Smooth muscle cell (in vitro differentiated cells): ENCODE measurements around the gene ZNF738. TPM values are rescaled to one million over a fixed set of nuclear protein-coding genes. Genes with fewer than 3 reads are reported as not detected.
"Not testable (repeated sequence)": the region's sequence is repeated elsewhere in the genome, so short reads cannot be mapped to it uniquely, and the experiment has no call there.

Source experiments
- DNase-seq: peaks from one replicate; lab custom pipeline; 2025; ENCODE audit not compliant: unreplicated experiment; lab: John Stamatoyannopoulos, UW
- H2AFZ ChIP-seq: fragments of 200-600 bp; sonication (generic); 2 replicates; pipeline ENCODE4 v1.6.0; 2016; ENCODE audit warnings: antibody characterized with exemption, low read depth, mild to moderate bottlenecking
- H3F3A ChIP-seq: fragments of 200-600 bp; sonication (generic); 2 replicates; pipeline ENCODE4 v1.6.0; 2017; ENCODE audit warnings: antibody characterized with exemption, low read depth
- H3K27ac ChIP-seq: fragments of 200-600 bp; sonication (generic); 2 replicates; pipeline ENCODE4 v1.5.1; 2016; ENCODE audit warnings: low read depth, mild to moderate bottlenecking
- H3K27me3 ChIP-seq: fragments of 200-600 bp; sonication (generic); 2 replicates; pipeline ENCODE4 v1.6.1; 2016; ENCODE audit warnings: low read depth, mild to moderate bottlenecking
- H3K36me3 ChIP-seq: fragments of 200-600 bp; sonication (generic); 2 replicates; pipeline ENCODE4 v1.5.1; 2016; ENCODE audit warnings: low read depth
- H3K4me1 ChIP-seq: fragments of 200-600 bp; sonication (generic); 2 replicates; pipeline ENCODE4 v1.5.1; 2016; ENCODE audit warnings: low read depth
- H3K4me2 ChIP-seq: fragments of 200-600 bp; sonication (generic); 2 replicates; pipeline ENCODE4 v1.6.0; 2016; ENCODE audit warnings: mild to moderate bottlenecking
- H3K4me3 ChIP-seq: fragments of 200-600 bp; sonication (generic); 2 replicates; pipeline ENCODE4 v1.5.1; 2016; ENCODE audit warnings: mild to moderate bottlenecking
- H3K79me2 ChIP-seq: fragments of 200-600 bp; sonication (generic); 2 replicates; pipeline ENCODE4 v1.6.0; 2016; ENCODE audit warnings: low read depth, mild to moderate bottlenecking
- H3K9ac ChIP-seq: fragments of 200-600 bp; sonication (generic); 2 replicates; pipeline ENCODE4 v1.6.0; 2016; ENCODE audit warnings: low read depth
- H3K9me3 ChIP-seq: fragments of 200-600 bp; sonication (generic); replicated peaks from 2 replicates; pipeline ENCODE4 v1.5.1; 2016; ENCODE audit warnings: low read depth
- H4K20me1 ChIP-seq: fragments of 200-600 bp; sonication (generic); 2 replicates; pipeline ENCODE4 v1.6.0; 2016; ENCODE audit warnings: low read depth
- CTCF ChIP-seq: fragments of 200-600 bp; sonication (generic); IDR thresholded peaks from 2 replicates; pipeline ENCODE4 v1.5.1; 2017; ENCODE audit warnings: borderline replicate concordance, mild to moderate bottlenecking, antibody characterized with exemption; ENCODE audit not compliant: insufficient read depth, poor library complexity, severe bottlenecking
- WGBS: methylation state at CpG from one replicate; pipeline ENCODE4 v1.1.7; 2016; ENCODE audit warnings: low lambda C conversion rate; 5-methylcytosine and 5-hydroxymethylcytosine counted together
- polyA plus RNA-seq: library from polyadenylated mRNA; unstranded; fragments of >200 nt; fragmentation: Nextera tagmentation; extraction: Ambion mirVana; gene quantifications from 2 replicates; pipeline ENCODE4 v1.2.1, GENCODE V29; 2016
- total RNA-seq: library from RNA; depleted of rRNA; stranded (reverse); fragments of >200 nt; gene quantifications from 2 replicates; pipeline ENCODE4 v1.2.3, GENCODE V29; 2014

Gene ZNF738
- total and polyA plus RNA-seq, 2 experiments from 2014 or later, result 8.5 to 11.0 TPM

- H4K20me1 ChIP-seq, result peaks cover 17% of the 10 kb centered on the region
- H3K79me2 ChIP-seq, result peaks cover 69% of the 10 kb centered on the region
- peaks cover 7% of the 10 kb centered on the region for H3K4me1 ChIP-seq
- H3F3A ChIP-seq, result no peaks in the 10 kb centered on the region
- H3K9me3 ChIP-seq, result no peaks in the 10 kb centered on the region
- WGBS, result 96% methylated on average over 2 of the region's 2 CpGs
- no peak for TF ChIP-seq CTCF
- H3K4me2 ChIP-seq, result no peak overlapping the region
- no peak for DNase-seq
- H3K4me3 ChIP-seq, result no peak overlapping the region
- H3K9ac ChIP-seq, result no peak overlapping the region
- no peak overlapping the region for H3K27ac ChIP-seq
- no peaks in the 10 kb centered on the region for H3K27me3 ChIP-seq
- peaks cover 4% of the 10 kb centered on the region for H3K36me3 ChIP-seq
- H2AFZ ChIP-seq, result no peak overlapping the region
These were observed 32.6 kb upstream of the ZNF738 start for GRCh38 chr19:21326169-21326568.

DNA sequence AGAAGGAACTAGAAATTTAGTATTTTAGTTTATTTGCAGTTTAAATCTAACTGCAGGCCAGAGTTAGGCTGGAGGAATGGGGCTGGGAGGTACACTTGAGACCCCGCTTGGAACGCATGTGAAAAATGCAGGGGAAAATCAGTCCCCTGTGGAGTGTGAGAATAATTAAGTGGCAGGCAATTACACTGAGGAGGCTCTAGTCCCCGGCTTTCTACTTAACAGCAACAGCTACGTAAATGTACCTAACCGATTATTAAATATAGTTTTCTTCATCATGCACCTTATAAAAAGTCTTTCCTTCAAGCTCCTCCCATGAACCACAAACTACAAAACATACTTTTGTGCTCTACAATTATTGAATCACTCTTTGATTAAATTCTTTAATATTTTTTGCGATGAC lies 30.4 kb upstream of the ZNF738 start:
- Histone ChIP-seq H3K4me1 (peaks cover 7% of the 10 kb centered on the region), H3K79me2 (peaks cover 52% of the 10 kb centered on the region), H3K27ac (peak overlapping the region; percentile 93), H3K27me3 (no peaks in the 10 kb centered on the region), H3K4me2 (peak overlapping the region; percentile 89), H2AFZ (peak overlapping the region; percentile 88), H3F3A (no peaks in the 10 kb centered on the region), H3K9me3 (no peaks in the 10 kb centered on the region), H3K36me3 (peaks cover 4% of the 10 kb centered on the region), H3K9ac (peak overlapping the region; percentile 95), H3K4me3 (peak overlapping the region; percentile 91), H4K20me1 (peaks cover 7% of the 10 kb centered on the region)
- TF ChIP-seq CTCF, result no peak
- no peak for DNase-seq
- WGBS, result 41% methylated on average over 6 of the region's 6 CpGs

DNA sequence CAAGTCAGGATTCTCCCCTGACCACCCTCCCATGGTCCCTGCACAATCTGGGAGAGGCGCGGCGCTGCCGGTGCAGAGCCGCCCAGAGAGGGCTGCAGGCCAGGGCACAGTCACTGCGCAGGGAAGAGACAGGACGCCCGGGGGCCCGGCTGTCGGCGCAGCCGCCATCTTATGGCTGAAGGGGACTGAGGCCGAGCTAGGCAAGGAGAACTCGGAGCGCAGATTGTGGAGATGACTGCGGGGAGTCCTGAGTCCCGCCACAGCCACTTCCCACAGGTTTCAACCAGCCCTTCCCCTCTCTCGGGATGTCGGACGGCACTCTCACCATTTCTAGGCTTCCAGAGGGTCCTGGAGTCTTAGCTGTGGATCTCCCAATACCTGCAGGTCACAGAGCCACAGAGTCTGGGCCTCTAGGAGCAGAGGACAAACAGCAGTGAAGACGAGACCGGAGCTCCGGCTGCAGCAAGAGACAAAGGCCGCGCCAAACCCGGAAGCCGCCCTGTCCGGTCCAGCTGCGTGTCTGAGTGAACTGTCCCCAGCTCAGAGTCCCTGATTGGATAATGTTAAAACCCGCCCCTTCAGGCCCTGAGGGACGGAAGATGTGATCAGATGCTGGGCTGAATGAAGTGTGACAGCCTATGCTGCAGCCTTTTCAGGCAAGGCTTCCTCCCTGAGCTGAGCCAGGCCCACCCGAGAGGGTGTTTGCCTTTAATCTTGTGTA lies 29.8 kb upstream of the ZNF738 start, which contains the start of gene ZNF708:
TSS of gene ZNF708 (minus strand) at position 526 of the 721 bp plus-strand sequence. CDS start at position 328, 198 bp downstream.
- peak within 1 kb of the TSS; percentile 88 for H2AFZ ChIP-seq
- H3K36me3 ChIP-seq, result peaks cover 4% of the 10 kb centered on the region
- H3F3A ChIP-seq, result no peaks in the 10 kb centered on the region
- peak within 1 kb of the TSS; percentile 89 for H3K4me2 ChIP-seq
- DNase-seq, result peak; percentile 5
- H3K4me1 ChIP-seq, result peaks cover 7% of the 10 kb centered on the region
- peaks cover 47% of the 10 kb centered on the region for H3K79me2 ChIP-seq
- peaks cover 7% of the 10 kb centered on the region for H4K20me1 ChIP-seq
- no peaks in the 10 kb centered on the region for H3K9me3 ChIP-seq
- no peaks in the 10 kb centered on the region for H3K27me3 ChIP-seq
- H3K27ac ChIP-seq, result peak within 1 kb of the TSS; percentile 93
- H3K4me3 ChIP-seq, result peak within 1 kb of the TSS; percentile 91
- peak within 1 kb of the TSS; percentile 95 for H3K9ac ChIP-seq
- 39% methylated on average over 32 of the region's 32 CpGs for WGBS
- no peak for TF ChIP-seq CTCF

DNA sequence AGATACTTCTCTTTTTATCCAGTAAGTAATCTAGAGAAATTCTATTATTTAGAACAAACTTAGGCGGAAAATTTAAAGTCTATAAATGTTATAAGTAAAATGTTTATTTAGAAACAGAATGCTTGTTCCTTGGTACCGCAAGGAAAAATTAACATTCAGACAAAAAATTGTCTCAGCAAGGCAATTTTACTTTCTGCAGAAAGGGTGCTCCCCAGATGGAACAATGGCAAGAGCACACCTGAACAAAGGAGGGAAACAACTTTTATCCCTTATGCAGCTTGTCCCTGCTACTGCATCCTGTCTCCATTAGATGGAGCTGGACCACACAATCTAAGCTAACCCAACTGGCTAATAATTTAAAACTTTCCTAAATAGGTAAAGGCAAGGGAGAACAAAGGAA lies 23.1 kb upstream of the ZNF738 start:
- H3K27me3 ChIP-seq, result no peaks in the 10 kb centered on the region
- DNase-seq, result no peak
- no peaks in the 10 kb centered on the region for H4K20me1 ChIP-seq
- no peaks in the 10 kb centered on the region for H3K79me2 ChIP-seq
- no peaks in the 10 kb centered on the region for H3K9me3 ChIP-seq
- H3K4me1 ChIP-seq, result no peaks in the 10 kb centered on the region
- no peak overlapping the region for H3K9ac ChIP-seq
- H3K36me3 ChIP-seq, result no peaks in the 10 kb centered on the region
- 70% methylated on average over 2 of the region's 2 CpGs for WGBS
- no peak overlapping the region for H3K4me3 ChIP-seq
- H3K4me2 ChIP-seq, result no peak overlapping the region
- H2AFZ ChIP-seq, result no peak overlapping the region
- TF ChIP-seq CTCF, result no peak
- no peak overlapping the region for H3K27ac ChIP-seq
- H3F3A ChIP-seq, result no peaks in the 10 kb centered on the region

- not testable (repeated sequence) for H3K27ac ChIP-seq, H2AFZ ChIP-seq, DNase-seq, H3K4me3 ChIP-seq, H3K79me2 ChIP-seq, H3K36me3 ChIP-seq, H3F3A ChIP-seq, H3K27me3 ChIP-seq, H3K9me3 ChIP-seq, H3K4me2 ChIP-seq, H3K4me1 ChIP-seq, H4K20me1 ChIP-seq, H3K9ac ChIP-seq
- WGBS, result 57% methylated on average over 2 of the region's 2 CpGs
These were observed 14.0 kb upstream of the ZNF738 start for GRCh38 chr19:21344841-21345240.
